ENCODE results near the gene COL26A1.
"Not testable (repeated sequence)": the region's sequence is repeated elsewhere in the genome, so short reads cannot be mapped to it uniquely, and the experiment has no call there.

COL26A1 gene

GRCh38 chr7:101433688-101434087 lies 71.0 kb downstream of the COL26A1 start:
- no peak overlapping the region for H3K27ac ChIP-seq

GRCh38 chr7:101434155-101434554 lies 71.5 kb downstream of the COL26A1 start:
- not testable (repeated sequence) for H3K27ac ChIP-seq

More at GRCh38 chr7:101433688-101434087, 71.0 kb downstream of the COL26A1 start:
- TF ChIP-seq CTCF (IDR thresholded peaks at IDR 0.05) = no peak
- no peak for TF ChIP-seq ZFX (IDR thresholded peaks at IDR 0.05; ENCODE audit: borderline replicate concordance)

GRCh38 chr7:101435461-101436220 lies 73.0 kb downstream of the COL26A1 start:
- H3K27ac ChIP-seq = no peak overlapping the region
- TF ChIP-seq ZFX (IDR thresholded peaks at IDR 0.05; ENCODE audit: borderline replicate concordance) (no peak), CTCF (IDR thresholded peaks at IDR 0.05) (no peak)

- TF ChIP-seq CTCF (IDR thresholded peaks at IDR 0.05) = no peak
- TF ChIP-seq ZFX (IDR thresholded peaks at IDR 0.05; ENCODE audit: borderline replicate concordance) = no peak
- no peak overlapping the region for H3K27ac ChIP-seq
Observed at GRCh38 chr7:101436221-101436735, 73.6 kb downstream of the COL26A1 start.

- H3K27ac ChIP-seq = no peak overlapping the region
- TF ChIP-seq CTCF (IDR thresholded peaks at IDR 0.05) (no peak), ZFX (IDR thresholded peaks at IDR 0.05; ENCODE audit: borderline replicate concordance) (no peak)
Observed at GRCh38 chr7:101436857-101437576, 74.3 kb downstream of the COL26A1 start.

GRCh38 chr7:101441890-101442289 lies 79.2 kb downstream of the COL26A1 start:
- TF ChIP-seq CTCF (IDR thresholded peaks at IDR 0.05) = no peak
- no peak for TF ChIP-seq ZFX (IDR thresholded peaks at IDR 0.05; ENCODE audit: borderline replicate concordance)
- no peak overlapping the region for H3K27ac ChIP-seq

- TF ChIP-seq ZFX (IDR thresholded peaks at IDR 0.05; ENCODE audit: borderline replicate concordance) (no peak), CTCF (IDR thresholded peaks at IDR 0.05) (no peak)
- no peak overlapping the region for H3K27ac ChIP-seq
Observed at GRCh38 chr7:101442426-101443070, 79.9 kb downstream of the COL26A1 start.
